Activated naive CD8-positive, alpha-beta T cell treated with anti-CD3 and anti-CD28 coated beads, Interleukin-2, amount 10 ng/mL, durations not matched to agents 7 days and 5 days (primary cell): ENCODE results near the gene PCCA. TPM values are rescaled to one million over a fixed set of nuclear protein-coding genes. Genes with fewer than 3 reads are reported as not detected.
"Not testable (repeated sequence)": the region's sequence is repeated elsewhere in the genome, so short reads cannot be mapped to it uniquely, and the experiment has no call there.

Source experiments
- ATAC-seq: fragments of 150-1000 bp; cut with Tn5 transposase; one replicate; pipeline ENCODE4 v1.10.0; 2021; ENCODE audit warnings: low read depth, moderate library complexity
- POLR2A ChIA-PET: fragments of 350-600 bp; sonication (Branson Sonifier 250); formaldehyde crosslinking; loops from one replicate; lab custom pipeline; 2021; ENCODE audit warnings: antibody characterized with exemption; lab: Charles Lee
- DNase-seq: peaks from one replicate; pipeline ENCODE4 v3.0.0; 2021
- H3K27ac Mint-ChIP-seq: one replicate; pipeline ENCODE4 v1.8.0; 2022; ENCODE audit warnings: mild to moderate bottlenecking, mixed read lengths
- H3K27me3 Mint-ChIP-seq: one replicate; pipeline ENCODE4 v1.8.0; 2022; ENCODE audit warnings: mild to moderate bottlenecking, moderate library complexity, mixed read lengths
- H3K36me3 Mint-ChIP-seq: one replicate; pipeline ENCODE4 v1.8.0; 2021; ENCODE audit warnings: mild to moderate bottlenecking, mixed read lengths
- H3K4me1 Mint-ChIP-seq: one replicate; pipeline ENCODE4 v1.8.0; 2021; ENCODE audit warnings: mixed read lengths
- H3K4me3 Mint-ChIP-seq: one replicate; pipeline ENCODE4 v1.8.0; 2022; ENCODE audit warnings: mild to moderate bottlenecking, moderate library complexity, mixed read lengths
- H3K9me3 Mint-ChIP-seq: one replicate; pipeline ENCODE4 v1.8.0; 2021; ENCODE audit warnings: mixed read lengths
- total RNA-seq, 2 experiments: library from RNA; stranded (reverse); gene quantifications; one replicate each; pipeline ENCODE4 v1.2.3, GENCODE V29; 2021

The PCCA gene
- total RNA-seq, 2 experiments from 2014 or later: 14.5 to 16.5 TPM

DNA sequence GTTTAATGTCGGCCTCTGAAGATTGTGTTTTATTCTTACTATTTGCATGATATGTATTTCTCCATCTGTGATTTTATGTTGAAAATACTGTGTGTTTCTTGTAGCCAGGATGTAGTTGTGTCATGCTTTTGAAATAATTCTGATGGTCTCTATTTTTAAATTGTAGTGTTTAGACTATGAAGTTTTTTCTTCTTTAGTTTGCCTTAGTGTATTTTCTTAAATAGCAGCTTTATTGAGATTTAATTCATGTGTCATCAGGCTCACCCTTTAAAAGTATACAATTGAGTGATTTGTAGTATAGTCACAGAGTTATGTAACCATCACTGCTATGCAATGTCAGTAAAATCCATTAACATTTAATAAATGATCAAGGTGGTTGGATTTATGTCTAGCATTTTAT, 74.5 kb downstream of the PCCA start:
- ATAC-seq: no peak
- Mint-ChIP-seq H3K27me3 (no peaks in the 10 kb centered on the region), H3K4me3 (no peak overlapping the region), H3K9me3 (no peaks in the 10 kb centered on the region), H3K36me3 (peaks cover 10% of the 10 kb centered on the region), H3K27ac (no peak overlapping the region), H3K4me1 (no peaks in the 10 kb centered on the region)
- DNase-seq: no peak
- POLR2A ChIA-PET: no interaction called here

DNA sequence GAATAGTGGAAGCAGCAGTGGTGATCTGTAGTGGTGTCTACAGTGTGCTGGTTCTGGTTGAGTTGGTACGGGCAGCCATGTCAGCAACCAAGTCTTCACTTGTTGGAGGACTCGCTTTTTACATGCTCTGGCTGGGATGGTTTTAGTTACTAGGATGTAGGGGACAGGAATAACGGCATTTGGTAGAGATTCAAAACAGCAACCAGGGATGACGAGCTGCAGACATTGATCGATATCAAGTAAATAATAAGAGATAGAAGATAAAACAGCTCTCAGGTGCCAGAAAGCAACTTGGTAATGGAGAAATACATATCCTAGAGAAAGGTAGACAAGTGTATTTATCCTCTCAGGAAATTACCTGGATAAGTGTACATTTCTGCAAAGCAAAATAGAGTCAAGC, 84.3 kb downstream of the PCCA start:
- H3K9me3 Mint-ChIP-seq: peaks cover 5% of the 10 kb centered on the region
- no peak for DNase-seq

DNA sequence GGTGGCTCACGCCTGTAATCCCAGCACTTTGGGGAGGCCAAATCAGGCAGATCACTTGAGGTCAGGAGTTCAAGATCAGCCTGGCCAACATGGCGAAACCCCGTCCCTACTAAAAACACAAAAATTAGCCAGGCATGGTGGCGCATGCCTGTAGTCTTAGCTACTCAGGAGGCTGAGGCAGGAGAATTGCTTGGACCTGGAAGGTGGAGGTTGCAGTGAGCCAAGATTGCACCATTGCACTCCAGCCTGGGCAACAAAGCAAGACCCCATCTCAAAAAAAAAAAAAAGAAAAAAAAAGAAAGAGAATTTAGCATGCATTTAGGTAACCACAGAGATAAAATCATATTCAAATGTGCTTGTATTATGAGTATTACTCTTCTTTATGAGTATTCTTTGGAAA, 85.6 kb downstream of the PCCA start:
- H3K27me3 Mint-ChIP-seq, ATAC-seq, DNase-seq, H3K4me1 Mint-ChIP-seq, POLR2A ChIA-PET, H3K27ac Mint-ChIP-seq, H3K9me3 Mint-ChIP-seq, H3K4me3 Mint-ChIP-seq: not testable (repeated sequence)
- peaks cover 12% of the 10 kb centered on the region for H3K36me3 Mint-ChIP-seq

More for the DNA sequence above, 84.3 kb downstream of the PCCA start:
- no peaks in the 10 kb centered on the region for H3K4me1 Mint-ChIP-seq
- H3K27me3 Mint-ChIP-seq: no peaks in the 10 kb centered on the region
- no peak overlapping the region for H3K27ac Mint-ChIP-seq
- no peak overlapping the region for H3K4me3 Mint-ChIP-seq
- H3K36me3 Mint-ChIP-seq: peaks cover 12% of the 10 kb centered on the region
- POLR2A ChIA-PET: no interaction called here
- ATAC-seq: no peak

DNA sequence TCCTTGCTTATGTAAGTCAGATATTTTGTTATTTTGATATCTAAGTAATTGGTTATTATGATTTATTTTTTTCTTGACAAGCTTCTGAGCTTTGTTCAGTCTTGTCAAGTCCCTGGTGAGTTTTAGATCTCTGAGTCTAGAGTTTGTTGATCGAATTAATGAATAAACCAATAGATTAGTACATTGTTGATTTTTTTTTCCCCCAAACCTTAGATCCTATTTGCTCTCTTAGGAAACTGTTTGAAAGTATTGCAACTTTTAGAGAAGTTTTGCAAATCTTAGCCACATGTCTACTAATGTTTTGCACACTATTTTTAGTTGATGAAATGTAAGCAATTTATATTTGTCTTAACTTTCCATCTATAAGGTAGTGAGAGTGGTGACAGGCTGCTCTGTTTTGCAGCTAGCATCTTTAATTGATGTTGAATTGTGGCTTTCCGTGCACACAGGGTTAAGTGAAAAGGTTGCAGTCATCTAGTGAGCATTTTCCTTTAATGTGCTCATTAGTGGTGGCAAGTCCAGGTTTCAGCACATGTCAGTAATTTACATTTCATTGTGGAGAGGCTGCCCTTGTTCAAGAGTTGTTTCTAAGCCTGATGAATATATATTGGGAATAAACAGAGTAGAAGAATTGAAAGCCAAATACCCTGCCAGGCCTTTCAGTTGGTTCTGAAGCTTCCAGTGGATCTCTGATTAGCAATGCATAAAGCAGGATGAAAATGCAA, 86.3 kb downstream of the PCCA start:
- peaks cover 1% of the 10 kb centered on the region for H3K4me1 Mint-ChIP-seq
- DNase-seq: no peak
- H3K36me3 Mint-ChIP-seq: peaks cover 12% of the 10 kb centered on the region
- POLR2A ChIA-PET: no interaction called here
- no peak overlapping the region for H3K4me3 Mint-ChIP-seq
- no peaks in the 10 kb centered on the region for H3K27me3 Mint-ChIP-seq
- no peak overlapping the region for H3K27ac Mint-ChIP-seq
- peaks cover 5% of the 10 kb centered on the region for H3K9me3 Mint-ChIP-seq
- ATAC-seq: no peak

GRCh38 chr13:100175803-100176182, 86.9 kb downstream of the PCCA start:
- Mint-ChIP-seq H3K36me3 (peaks cover 12% of the 10 kb centered on the region), H3K4me3 (no peak overlapping the region)
- no peak for ATAC-seq

DNA sequence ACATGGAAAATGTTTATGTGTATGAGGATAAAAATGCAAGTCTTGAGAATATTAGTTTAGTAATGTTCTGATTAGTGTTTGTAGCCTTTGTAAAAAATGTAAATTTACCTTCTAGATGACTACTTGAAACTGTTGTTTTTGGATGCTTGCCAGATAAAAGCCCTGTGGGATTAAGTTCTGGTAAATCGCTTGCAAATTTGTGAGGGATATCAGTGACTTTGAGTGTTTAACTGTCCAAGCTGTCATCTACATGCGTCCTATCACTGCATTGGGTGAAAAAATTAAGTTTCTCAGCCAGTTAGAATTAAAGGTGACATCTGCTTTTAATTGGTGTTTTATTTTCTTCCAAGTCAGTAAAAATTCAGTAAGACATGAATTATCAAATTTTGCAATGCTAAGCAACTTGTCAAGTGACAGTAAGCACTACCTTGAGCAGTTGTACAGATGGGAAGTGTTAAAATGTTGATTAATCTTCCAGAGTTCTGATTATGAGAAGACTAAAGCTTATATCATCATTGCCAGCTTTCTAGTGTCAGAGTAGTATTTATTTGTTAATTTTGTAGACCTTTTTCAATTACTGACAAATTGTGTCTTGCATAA, 88.0 kb downstream of the PCCA start:
- POLR2A ChIA-PET: no interaction called here
- Mint-ChIP-seq H3K4me1 (peaks cover 3% of the 10 kb centered on the region), H3K27ac (no peak overlapping the region), H3K36me3 (peaks cover 12% of the 10 kb centered on the region), H3K9me3 (peaks cover 5% of the 10 kb centered on the region), H3K27me3 (no peaks in the 10 kb centered on the region), H3K4me3 (no peak overlapping the region)
- ATAC-seq (no peak), DNase-seq (no peak)

More at GRCh38 chr13:100175803-100176182, 86.9 kb downstream of the PCCA start:
- no peak for DNase-seq
- H3K27me3 Mint-ChIP-seq: no peaks in the 10 kb centered on the region
- POLR2A ChIA-PET: no interaction called here
- no peak overlapping the region for H3K27ac Mint-ChIP-seq
- peaks cover 1% of the 10 kb centered on the region for H3K4me1 Mint-ChIP-seq
- H3K9me3 Mint-ChIP-seq: peaks cover 5% of the 10 kb centered on the region

DNA sequence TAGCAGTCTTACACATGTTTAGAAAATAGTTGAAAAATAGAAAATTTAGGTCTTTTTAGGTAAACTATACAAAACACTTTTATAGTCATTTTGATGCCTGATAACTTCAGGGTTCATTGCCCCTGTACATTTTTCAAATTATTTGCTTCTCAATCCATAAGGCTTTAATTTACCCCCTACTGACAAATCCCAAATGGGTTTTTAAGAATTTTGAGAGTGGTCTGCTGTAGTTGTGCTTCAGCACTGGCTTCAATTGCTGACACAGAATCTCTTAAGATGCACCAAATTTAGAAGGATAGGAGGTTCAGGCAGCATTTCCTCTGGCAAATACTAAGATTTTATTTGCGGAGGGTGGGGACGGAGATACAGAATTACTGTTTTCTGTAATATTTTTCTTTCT, 89.4 kb downstream of the PCCA start:
- H3K4me1 Mint-ChIP-seq: peaks cover 13% of the 10 kb centered on the region
- peaks cover 2% of the 10 kb centered on the region for H3K9me3 Mint-ChIP-seq
- POLR2A ChIA-PET: no interaction called here
- ATAC-seq (no peak), DNase-seq (no peak)
- no peaks in the 10 kb centered on the region for H3K27me3 Mint-ChIP-seq
- H3K27ac Mint-ChIP-seq: no peak overlapping the region
- H3K36me3 Mint-ChIP-seq: peaks cover 6% of the 10 kb centered on the region
- no peak overlapping the region for H3K4me3 Mint-ChIP-seq

DNA sequence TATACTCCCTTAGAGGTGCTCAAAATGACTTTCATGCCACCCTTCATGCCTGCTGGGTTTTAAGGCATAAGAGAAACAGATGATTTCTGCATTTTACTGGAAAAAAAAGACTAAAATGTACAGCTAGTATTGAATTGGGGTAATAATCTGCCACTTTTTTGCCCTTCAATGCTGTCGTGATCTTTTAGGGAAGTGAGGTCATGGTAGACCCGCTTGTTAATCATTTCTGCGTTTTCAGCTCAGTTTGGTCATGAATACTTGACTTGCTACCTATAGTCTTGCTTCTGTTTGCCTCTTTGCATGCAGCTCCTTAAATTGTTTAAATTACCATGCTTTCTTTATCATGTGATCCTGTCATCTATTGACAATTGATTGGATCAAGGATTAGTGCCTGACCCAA, 90.4 kb downstream of the PCCA start:
- ATAC-seq: no peak
- peaks cover 21% of the 10 kb centered on the region for H3K4me1 Mint-ChIP-seq
- H3K4me3 Mint-ChIP-seq: no peak overlapping the region
- POLR2A ChIA-PET: no interaction called here
- no peaks in the 10 kb centered on the region for H3K27me3 Mint-ChIP-seq
- no peaks in the 10 kb centered on the region for H3K9me3 Mint-ChIP-seq
- H3K36me3 Mint-ChIP-seq: no peaks in the 10 kb centered on the region
- DNase-seq: no peak
- no peak overlapping the region for H3K27ac Mint-ChIP-seq

DNA sequence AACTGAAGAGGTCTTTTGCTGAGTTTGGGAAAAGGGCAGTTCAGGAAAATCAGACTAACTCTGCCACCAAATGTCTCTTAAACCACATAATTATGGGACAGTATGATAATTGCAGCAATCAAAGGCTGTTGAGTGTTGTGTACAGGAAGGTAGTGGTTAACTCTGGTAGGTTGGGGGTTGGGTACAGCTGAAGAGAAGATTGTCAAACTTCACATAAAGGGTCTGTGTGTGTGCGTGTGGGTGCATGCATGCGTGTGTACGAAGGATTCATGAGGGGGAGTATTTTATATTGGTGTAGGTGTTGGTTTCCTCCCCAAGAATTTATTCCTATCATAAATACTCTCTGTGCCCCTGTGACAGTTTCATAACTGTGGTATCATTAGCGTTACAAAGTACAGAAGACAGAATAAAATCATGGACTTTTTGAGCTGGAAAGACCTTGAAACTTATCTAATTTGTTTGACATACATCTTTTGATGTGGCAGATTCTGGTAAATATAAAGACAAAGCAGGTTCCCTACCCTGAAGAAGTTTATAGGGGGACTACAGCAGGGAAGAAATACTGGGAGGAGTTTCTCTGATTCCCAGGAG, 94.1 kb downstream of the PCCA start:
- POLR2A ChIA-PET: interaction anchor here (0.6 kb wide), 1 partner anchor 21 kb away, joined by 3 read pairs; no protein-coding TSS in a partner anchor
- Mint-ChIP-seq H3K27ac (peak overlapping the region; percentile 56), H3K4me3 (peak overlapping the region; percentile 38), H3K36me3 (no peaks in the 10 kb centered on the region), H3K27me3 (no peaks in the 10 kb centered on the region), H3K4me1 (peaks cover 21% of the 10 kb centered on the region), H3K9me3 (no peaks in the 10 kb centered on the region)
- peak; percentile 84 for ATAC-seq
- no peak for DNase-seq

DNA sequence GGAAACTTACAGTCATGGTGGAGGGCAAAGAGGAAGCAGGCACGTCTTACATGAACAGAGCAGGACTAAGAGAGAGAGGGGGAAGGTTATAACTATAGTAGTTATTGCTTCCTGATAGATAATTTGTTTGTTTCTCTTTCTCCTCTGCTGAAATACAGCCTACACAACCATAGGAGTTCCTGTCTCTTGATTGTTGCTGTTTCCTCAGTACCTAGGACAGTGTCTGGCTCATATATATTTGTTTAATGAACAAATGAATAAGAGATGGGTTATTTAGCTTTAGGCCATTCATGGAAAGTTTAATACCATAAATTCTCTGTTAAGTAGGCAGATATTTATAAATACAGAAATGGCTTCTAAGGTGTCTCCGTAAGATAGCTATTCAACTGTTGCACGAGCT, 95.2 kb downstream of the PCCA start:
- peak overlapping the region; percentile 47 for H3K27ac Mint-ChIP-seq
- H3K4me3 Mint-ChIP-seq: no peak overlapping the region
- H3K27me3 Mint-ChIP-seq: no peaks in the 10 kb centered on the region
- H3K9me3 Mint-ChIP-seq: no peaks in the 10 kb centered on the region
- H3K4me1 Mint-ChIP-seq: peaks cover 21% of the 10 kb centered on the region
- POLR2A ChIA-PET: interaction anchor here (0.5 kb wide), 1 partner anchor 438 kb away, joined by 5 read pairs; no protein-coding TSS in a partner anchor
- DNase-seq: no peak
- no peaks in the 10 kb centered on the region for H3K36me3 Mint-ChIP-seq
- peak; percentile 23 for ATAC-seq

DNA sequence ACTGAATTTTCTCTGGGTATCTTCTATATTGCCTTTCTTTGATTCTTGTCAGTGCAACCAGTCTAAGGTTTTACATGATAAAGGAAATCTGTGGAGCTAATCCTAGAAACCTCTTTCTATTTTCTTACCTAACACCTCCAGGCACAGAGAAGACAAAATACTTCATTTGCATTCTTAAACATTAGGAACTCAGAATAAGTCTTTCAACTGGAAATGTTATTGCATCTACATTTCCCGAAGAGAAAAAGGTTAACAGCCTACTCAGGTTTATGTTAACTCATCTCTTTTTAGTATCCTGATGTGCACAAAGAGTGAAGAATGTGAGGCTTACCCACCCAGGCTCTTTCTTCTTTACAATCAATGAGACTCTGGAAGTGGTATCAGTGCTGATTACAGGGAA, 106.7 kb downstream of the PCCA start:
- POLR2A ChIA-PET: no interaction called here
- no peak for DNase-seq
- H3K4me1 Mint-ChIP-seq: peaks cover 2% of the 10 kb centered on the region
- H3K27me3 Mint-ChIP-seq: no peaks in the 10 kb centered on the region
- no peaks in the 10 kb centered on the region for H3K36me3 Mint-ChIP-seq
- ATAC-seq: no peak
- no peak overlapping the region for H3K4me3 Mint-ChIP-seq
- H3K27ac Mint-ChIP-seq: no peak overlapping the region
- no peaks in the 10 kb centered on the region for H3K9me3 Mint-ChIP-seq

DNA sequence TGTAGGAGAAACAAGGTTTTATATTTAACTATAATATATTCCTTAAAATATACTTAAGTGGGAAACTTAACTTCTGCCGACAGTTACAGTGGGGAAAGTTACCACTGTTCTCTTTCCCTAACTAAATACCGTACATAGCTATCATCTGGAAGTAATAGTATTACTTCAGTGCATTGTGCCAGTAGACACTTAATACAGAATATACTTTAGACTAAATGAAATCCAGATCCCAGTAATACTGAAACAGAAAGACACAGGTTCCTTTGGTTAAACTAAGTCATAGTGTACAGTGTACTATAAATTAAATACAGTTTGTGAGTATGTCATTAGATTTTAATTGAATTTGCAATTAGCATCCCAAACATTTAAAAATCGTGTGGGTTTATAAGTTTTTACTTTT, 107.5 kb downstream of the PCCA start:
- ATAC-seq: no peak
- Mint-ChIP-seq H3K27me3 (no peaks in the 10 kb centered on the region), H3K27ac (no peak overlapping the region), H3K4me1 (peaks cover 2% of the 10 kb centered on the region), H3K9me3 (no peaks in the 10 kb centered on the region), H3K4me3 (no peak overlapping the region), H3K36me3 (no peaks in the 10 kb centered on the region)
- DNase-seq: no peak
- POLR2A ChIA-PET: interaction anchor here (0.5 kb wide), 1 partner anchor 86 kb away, joined by 4 read pairs; no protein-coding TSS in a partner anchor

- H3K27me3 Mint-ChIP-seq: no peaks in the 10 kb centered on the region
- ATAC-seq (no peak), DNase-seq (no peak)
- no peaks in the 10 kb centered on the region for H3K9me3 Mint-ChIP-seq
- H3K4me1 Mint-ChIP-seq: peaks cover 2% of the 10 kb centered on the region
- H3K4me3 Mint-ChIP-seq: no peak overlapping the region
- no peaks in the 10 kb centered on the region for H3K36me3 Mint-ChIP-seq
- no peak overlapping the region for H3K27ac Mint-ChIP-seq
- POLR2A ChIA-PET: no interaction called here
Observed at GRCh38 chr13:100197116-100197515, 108.2 kb downstream of the PCCA start.
